Measurements from ENCODE around the gene S100A10.

Gene S100A10

GRCh38 chr1:151934048-151934493 is 59.6 kb downstream of the S100A10 start:
- ATAC-seq: peak; percentile 95
- TF ChIP-seq GLIS3 (CRISPR knock-in tag; IDR thresholded peaks at IDR 0.05) (no peak), TOX (CRISPR knock-in tag; IDR thresholded peaks at IDR 0.05; ENCODE audit: borderline replicate concordance) (no peak), ZFP30 (CRISPR knock-in tag; IDR thresholded peaks at IDR 0.05) (no peak), PATZ1 (CRISPR knock-in tag; IDR thresholded peaks at IDR 0.05; ENCODE audit: borderline replicate concordance) (no peak), BACH2 (CRISPR knock-in tag; IDR thresholded peaks at IDR 0.05; ENCODE audit: borderline replicate concordance) (no peak)
- TF ChIP-seq, protein P1, sequence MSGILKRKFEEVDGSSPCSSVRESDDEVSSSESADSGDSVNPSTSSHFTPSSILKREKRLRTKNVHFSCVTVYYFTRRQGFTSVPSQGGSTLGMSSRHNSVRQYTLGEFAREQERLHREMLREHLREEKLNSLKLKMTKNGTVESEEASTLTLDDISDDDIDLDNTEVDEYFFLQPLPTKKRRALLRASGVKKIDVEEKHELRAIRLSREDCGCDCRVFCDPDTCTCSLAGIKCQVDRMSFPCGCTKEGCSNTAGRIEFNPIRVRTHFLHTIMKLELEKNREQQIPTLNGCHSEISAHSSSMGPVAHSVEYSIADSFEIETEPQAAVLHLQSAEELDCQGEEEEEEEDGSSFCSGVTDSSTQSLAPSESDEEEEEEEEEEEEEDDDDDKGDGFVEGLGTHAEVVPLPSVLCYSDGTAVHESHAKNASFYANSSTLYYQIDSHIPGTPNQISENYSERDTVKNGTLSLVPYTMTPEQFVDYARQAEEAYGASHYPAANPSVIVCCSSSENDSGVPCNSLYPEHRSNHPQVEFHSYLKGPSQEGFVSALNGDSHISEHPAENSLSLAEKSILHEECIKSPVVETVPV (CRISPR knock-in tag; IDR thresholded peaks at IDR 0.05): no peak
